ENCODE results near the gene GAK.

DNA sequence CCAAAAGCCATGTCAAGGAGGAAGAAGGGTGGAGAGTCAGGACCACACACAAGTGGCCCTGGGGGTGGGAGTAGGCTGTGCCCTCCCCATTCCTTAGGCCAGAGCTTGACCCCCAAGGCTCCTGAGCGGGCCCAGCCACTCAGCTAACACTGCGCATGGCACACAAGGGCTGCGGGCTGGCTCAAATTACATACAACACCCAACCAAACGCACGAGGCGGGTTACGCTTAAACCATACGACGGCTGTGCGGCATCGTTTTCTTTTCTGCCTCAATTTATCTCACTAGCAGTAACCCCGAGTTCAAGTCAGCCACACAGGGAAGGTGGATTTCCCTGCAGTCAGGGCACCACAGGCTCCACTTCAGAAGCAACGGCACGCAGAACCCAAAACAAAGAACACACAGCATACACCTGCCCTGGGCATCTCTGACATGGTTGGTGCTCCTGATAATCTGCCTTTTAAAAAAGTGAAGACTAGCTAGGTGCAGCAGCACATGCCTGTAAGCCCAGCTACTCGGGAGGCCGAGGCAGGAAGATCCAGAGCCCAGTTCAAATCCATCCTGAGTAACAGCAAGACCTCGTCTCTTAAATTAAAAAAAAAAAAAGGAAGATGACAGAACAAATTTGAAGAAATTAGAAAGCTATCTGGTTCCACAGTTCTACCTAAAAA is 2.9 kb downstream of the GAK start:
- TF ChIP-seq POLR2AphosphoS5 (IDR thresholded peaks at IDR 0.05; ENCODE audit: low read depth, low read length), result no peak
- no peak for TF ChIP-seq FOXP2 (optimal IDR thresholded peaks at IDR 0.05; ENCODE audit: borderline replicate concordance, extremely low read depth, extremely low read length, insufficient read depth)
- no peak for TF ChIP-seq SIN3A (IDR thresholded peaks at IDR 0.05; ENCODE audit: borderline replicate concordance, insufficient read depth, low read length)
- TF ChIP-seq, protein P1, sequence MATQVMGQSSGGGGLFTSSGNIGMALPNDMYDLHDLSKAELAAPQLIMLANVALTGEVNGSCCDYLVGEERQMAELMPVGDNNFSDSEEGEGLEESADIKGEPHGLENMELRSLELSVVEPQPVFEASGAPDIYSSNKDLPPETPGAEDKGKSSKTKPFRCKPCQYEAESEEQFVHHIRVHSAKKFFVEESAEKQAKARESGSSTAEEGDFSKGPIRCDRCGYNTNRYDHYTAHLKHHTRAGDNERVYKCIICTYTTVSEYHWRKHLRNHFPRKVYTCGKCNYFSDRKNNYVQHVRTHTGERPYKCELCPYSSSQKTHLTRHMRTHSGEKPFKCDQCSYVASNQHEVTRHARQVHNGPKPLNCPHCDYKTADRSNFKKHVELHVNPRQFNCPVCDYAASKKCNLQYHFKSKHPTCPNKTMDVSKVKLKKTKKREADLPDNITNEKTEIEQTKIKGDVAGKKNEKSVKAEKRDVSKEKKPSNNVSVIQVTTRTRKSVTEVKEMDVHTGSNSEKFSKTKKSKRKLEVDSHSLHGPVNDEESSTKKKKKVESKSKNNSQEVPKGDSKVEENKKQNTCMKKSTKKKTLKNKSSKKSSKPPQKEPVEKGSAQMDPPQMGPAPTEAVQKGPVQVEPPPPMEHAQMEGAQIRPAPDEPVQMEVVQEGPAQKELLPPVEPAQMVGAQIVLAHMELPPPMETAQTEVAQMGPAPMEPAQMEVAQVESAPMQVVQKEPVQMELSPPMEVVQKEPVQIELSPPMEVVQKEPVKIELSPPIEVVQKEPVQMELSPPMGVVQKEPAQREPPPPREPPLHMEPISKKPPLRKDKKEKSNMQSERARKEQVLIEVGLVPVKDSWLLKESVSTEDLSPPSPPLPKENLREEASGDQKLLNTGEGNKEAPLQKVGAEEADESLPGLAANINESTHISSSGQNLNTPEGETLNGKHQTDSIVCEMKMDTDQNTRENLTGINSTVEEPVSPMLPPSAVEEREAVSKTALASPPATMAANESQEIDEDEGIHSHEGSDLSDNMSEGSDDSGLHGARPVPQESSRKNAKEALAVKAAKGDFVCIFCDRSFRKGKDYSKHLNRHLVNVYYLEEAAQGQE (IDR thresholded peaks at IDR 0.05; ENCODE audit: insufficient read depth in 1 of 2, low read depth in 2 of 2, low read length in 2 of 2), result no peak
